ES-I3 (cell line): ENCODE results near the gene GPBP1L1.
"Not testable (repeated sequence)": the region's sequence is repeated elsewhere in the genome, so short reads cannot be mapped to it uniquely, and the experiment has no call there.

Experiments
- H3K36me3 ChIP-seq: 2 replicates; pipeline ENCODE4 v1.6.1; 2013; ENCODE audit warnings: mild to moderate bottlenecking, low read length, control low read depth, moderate library complexity; ENCODE audit not compliant: insufficient read depth
- H3K4me1 ChIP-seq: 2 replicates; pipeline ENCODE4 v1.6.1; 2013; ENCODE audit warnings: mild to moderate bottlenecking, control low read depth, low read length; ENCODE audit not compliant: insufficient read depth
- H3K9ac ChIP-seq: 2 replicates; pipeline ENCODE4 v1.6.1; 2013; ENCODE audit warnings: low read depth, mild to moderate bottlenecking, low read length, moderate library complexity
- H3K9me3 ChIP-seq: 2 replicates; pipeline ENCODE4 v1.6.1; 2013; ENCODE audit warnings: mild to moderate bottlenecking, low read length, moderate library complexity; ENCODE audit not compliant: control insufficient read depth, insufficient read depth

The GPBP1L1 gene

DNA sequence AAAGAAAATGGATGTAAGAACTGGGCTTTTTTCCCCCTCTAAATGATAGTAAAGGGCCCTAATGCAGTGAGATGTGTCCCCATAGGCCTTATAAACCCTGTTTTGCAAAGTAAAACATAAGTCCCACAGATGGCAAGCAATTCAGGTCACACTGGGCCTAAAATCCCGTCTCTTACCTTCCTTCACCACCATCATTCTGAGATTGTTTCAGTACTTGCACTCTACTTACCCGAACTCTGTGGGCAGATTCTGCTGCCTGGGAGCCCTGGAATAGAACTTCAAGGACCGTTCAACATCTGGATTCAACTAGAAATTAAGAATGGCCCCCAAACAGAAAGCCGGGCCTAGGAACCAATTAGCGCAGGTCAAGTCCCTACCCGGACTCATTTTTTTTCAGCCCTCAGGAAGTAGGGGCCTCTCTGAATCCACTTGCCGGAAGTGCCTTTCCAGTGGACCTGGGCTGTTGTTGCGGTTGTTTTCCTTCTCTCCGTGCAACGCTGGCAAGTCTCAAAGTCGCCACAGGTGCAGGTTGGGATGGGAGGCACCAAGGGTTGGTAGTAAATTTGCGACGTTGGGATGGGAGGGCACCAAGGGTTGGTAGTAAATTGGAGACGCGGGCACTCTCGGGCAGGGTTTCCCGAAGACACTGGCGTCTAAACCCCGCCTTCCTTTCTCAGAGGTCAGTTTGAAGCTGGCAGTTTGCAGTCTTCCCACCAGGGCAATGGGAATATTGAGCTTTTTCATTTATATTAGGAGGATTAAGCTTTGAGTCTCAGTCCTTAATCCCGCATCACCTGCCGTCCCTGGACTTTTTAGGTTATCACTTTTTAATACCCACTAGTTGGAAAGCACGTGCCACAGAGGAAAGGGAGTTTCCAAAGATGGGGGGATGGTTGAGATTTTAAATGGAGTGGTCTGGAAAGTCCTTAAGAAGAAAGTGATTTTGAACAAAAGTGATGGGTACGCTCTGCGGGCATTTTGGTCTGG lies 1.7 kb upstream of the GPBP1L1 start, which contains the start of gene TMEM69:
Gene TMEM69 (plus strand): TSS at position 428 of the 987 bp plus-strand sequence. CDS start 2,888 bp downstream, outside the sequence.
- peaks cover 4% of the 10 kb centered on the region; the same call in 1 of the 2 replicates for H3K4me1 ChIP-seq
- H3K9me3 ChIP-seq: no peaks in the 10 kb centered on the region
- H3K9ac ChIP-seq: peak within 1 kb of the TSS; percentile 98
- H3K36me3 ChIP-seq: peaks cover 3% of the 10 kb centered on the region; the same call in 1 of the 2 replicates

DNA sequence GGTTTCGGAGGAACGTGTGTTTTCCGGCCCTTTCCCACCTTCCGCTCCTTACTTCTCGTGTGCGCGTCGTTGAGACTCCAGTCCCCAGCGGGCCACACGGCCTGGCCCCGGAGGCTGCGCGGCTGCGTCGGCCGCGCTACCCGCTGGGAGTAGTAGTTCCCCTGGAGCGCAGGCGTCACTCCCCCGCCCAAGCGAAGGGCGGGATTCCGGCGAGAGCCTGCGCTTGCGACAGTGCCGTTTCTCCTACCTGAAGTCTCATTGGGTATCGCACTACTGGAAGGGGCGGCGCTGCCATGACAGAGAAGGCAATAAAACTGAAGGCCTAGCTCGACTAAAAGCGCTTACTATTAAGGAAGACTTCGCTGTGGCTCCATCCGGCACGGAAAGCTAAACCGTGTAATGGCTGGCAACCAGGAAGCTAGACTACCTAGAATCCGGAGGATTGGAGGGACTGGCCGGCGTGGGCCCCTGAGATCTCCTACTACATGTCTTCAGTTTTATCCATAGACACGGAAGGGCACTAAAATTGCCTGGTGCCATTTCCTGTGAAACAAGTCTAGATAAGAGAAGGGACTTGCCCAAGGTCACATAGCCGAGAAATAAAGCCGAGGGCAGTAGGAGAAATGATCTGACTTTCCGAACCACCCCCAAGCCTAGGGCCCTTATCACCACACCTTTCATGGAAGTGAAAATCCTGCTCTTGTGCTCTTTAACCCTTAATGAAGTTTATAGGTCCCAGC lies 851 bp upstream of the GPBP1L1 start:
- peaks cover 11% of the 10 kb centered on the region for H3K4me1 ChIP-seq
- no peaks in the 10 kb centered on the region for H3K36me3 ChIP-seq
- peak overlapping the region; percentile 98 for H3K9ac ChIP-seq
- no peaks in the 10 kb centered on the region for H3K9me3 ChIP-seq

DNA sequence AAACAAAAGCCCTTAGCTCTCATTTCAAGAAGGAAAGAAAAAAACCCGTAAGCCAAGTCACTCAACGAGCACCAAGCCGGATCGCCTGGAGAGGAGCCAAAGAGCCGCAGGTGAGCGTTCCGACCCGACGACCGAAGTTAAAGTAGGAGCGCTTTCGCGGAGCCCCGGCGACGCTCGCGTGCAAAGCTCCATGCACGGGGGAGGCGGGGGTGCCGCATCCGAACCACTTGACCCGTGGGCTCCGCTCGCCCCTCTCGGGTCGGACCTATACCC lies 382 bp downstream of the GPBP1L1 start:
- Histone ChIP-seq H3K9me3 (no peaks in the 10 kb centered on the region), H3K4me1 (peaks cover 22% of the 10 kb centered on the region), H3K36me3 (no peaks in the 10 kb centered on the region), H3K9ac (peak overlapping the region; percentile 97)

DNA sequence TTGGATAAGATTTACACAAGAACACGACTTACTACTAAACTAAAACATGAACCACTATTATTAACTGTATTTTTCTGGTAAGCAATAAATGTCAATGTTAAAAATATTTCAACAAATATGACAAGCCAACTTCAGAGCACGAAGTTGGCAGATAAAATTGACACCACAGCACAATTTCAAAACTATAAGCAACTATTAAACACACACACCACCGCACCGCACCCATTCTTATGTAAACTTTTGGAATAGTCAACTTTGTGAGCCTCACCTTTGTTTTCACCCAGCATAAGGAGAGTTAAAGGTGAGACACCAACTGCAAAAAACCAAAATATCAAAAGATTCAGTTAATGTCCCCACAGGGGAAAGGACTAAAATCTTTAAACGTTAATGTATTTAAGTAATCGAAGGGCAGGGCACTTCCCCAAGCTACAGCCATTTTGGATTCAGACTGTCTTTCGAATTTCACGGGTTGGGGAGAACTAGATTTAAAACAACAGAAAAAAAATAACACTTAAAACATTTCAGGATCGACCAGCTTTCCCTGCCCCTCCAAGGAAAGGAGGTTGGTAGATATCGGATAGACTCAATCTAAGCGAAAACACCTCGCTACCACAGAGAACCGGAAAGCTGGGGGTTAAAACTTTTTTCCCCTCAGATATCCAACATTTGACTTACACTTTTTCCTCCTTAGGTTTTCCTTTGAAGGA lies 872 bp downstream of the GPBP1L1 start:
- peaks cover 22% of the 10 kb centered on the region for H3K4me1 ChIP-seq
- H3K9ac ChIP-seq: peak overlapping the region; percentile 97
- no peaks in the 10 kb centered on the region for H3K9me3 ChIP-seq
- H3K36me3 ChIP-seq: no peaks in the 10 kb centered on the region

DNA sequence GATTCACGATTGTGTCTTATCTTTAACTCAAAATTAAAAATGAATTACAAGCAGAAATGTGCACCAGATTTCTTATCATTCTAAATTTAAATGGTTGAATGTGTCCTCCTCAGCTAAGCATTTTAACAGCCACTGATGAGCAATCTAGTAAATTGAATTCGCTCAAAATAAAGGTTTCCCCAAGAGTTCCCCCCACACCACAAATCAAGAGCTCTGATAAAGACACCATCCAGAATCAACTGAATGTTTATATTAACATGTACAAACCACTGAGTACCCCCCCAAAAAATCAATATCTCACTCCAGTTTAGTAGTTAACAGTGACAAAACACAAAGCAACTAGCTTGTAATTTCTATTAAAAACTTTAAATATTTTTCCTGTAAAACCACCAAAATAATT lies 1.9 kb downstream of the GPBP1L1 start:
- Histone ChIP-seq H3K9me3 (no peaks in the 10 kb centered on the region), H3K4me1 (peaks cover 24% of the 10 kb centered on the region), H3K36me3 (no peaks in the 10 kb centered on the region), H3K9ac (0 out of 2 replicates have a peak overlapping the region, but pooled peaks have one; percentile 97)

DNA sequence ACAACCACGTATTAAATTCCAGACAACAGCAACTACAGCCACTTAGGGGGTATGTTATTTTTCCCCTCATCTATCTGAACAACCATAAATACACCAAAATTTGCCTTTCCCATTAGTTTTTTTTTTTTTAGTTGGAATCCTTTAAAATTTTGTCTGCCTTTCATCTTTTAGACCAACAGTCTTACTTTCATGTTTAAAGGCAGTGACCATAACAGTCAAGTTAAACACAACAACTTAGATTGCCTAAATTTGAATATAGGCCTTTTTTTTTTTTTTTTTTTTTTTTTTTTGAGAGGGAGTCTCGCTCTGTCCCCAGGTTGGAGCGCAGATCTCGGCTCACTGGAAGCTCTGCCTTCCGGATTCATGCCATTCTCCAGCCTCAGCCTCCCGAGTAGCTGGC lies 3.4 kb downstream of the GPBP1L1 start:
- H3K9me3 ChIP-seq: no peaks in the 10 kb centered on the region
- peaks cover 29% of the 10 kb centered on the region for H3K4me1 ChIP-seq
- H3K36me3 ChIP-seq: no peaks in the 10 kb centered on the region
- no peak overlapping the region for H3K9ac ChIP-seq

DNA sequence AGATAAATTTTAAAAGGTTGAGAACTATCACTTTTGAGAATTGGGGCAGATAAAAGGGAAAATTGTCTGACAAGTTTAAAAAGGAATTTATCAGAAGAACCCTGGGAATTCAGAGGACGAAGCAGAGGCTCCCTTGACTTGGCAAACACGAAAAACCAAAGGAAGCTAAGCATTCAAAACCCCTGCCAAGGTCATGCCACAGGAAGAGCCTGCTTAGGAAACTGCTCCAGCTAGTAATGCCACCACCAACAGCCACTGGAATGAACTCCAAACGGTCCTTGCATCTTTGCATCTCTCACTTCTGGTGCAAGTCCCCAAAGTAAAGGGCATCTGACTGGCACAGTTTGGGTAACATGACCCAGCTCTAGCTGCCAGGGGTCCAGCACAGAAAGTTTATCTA lies 7.2 kb downstream of the GPBP1L1 start:
- Histone ChIP-seq H3K9ac (no peak overlapping the region), H3K9me3 (no peaks in the 10 kb centered on the region), H3K36me3 (no peaks in the 10 kb centered on the region), H3K4me1 (peaks cover 25% of the 10 kb centered on the region)

DNA sequence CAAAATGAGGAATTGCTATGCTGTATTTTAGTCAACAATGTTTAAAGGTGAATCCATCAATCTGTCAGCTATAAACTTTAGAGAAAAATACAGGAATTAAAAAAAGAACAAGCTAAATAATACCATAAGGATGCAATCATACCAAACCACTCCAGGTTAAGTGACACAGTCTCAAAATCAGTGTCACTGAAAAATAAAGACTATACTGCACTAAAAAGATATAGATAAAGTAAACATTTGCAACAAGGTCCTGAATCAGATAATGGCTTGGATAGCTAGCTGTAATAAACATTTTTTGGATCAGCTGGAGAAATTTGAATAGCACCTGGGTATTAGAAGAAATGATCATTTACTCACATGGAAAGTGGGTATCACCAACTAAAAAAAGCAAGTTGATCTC lies 7.8 kb downstream of the GPBP1L1 start:
- peaks cover 25% of the 10 kb centered on the region for H3K4me1 ChIP-seq
- no peaks in the 10 kb centered on the region for H3K36me3 ChIP-seq
- no peak overlapping the region for H3K9ac ChIP-seq
- H3K9me3 ChIP-seq: no peaks in the 10 kb centered on the region

DNA sequence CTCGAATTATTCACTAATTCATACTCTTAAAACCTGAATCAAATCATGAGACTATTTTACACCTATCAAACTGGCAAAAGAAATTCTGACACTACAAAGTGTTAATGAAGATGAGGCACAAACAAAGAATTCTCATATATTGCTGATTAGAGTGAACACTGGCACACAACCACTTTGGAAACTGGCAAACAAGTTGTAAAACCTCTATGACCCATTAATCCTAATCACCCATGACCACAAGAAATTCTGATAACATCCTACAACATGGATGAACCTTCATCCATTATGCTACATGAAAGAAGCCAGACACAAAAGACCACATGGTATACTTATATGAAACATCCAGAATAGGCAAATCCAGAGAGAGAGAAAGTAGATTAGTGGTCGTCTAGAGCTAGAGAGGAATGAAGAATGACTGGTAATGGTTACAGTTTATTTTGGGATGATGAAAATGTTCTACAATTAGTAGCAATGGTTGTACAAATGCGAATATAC lies 8.5 kb downstream of the GPBP1L1 start:
- H3K9ac ChIP-seq: no peak overlapping the region
- H3K36me3 ChIP-seq: no peaks in the 10 kb centered on the region
- H3K4me1 ChIP-seq: peaks cover 24% of the 10 kb centered on the region
- H3K9me3 ChIP-seq: no peaks in the 10 kb centered on the region

DNA sequence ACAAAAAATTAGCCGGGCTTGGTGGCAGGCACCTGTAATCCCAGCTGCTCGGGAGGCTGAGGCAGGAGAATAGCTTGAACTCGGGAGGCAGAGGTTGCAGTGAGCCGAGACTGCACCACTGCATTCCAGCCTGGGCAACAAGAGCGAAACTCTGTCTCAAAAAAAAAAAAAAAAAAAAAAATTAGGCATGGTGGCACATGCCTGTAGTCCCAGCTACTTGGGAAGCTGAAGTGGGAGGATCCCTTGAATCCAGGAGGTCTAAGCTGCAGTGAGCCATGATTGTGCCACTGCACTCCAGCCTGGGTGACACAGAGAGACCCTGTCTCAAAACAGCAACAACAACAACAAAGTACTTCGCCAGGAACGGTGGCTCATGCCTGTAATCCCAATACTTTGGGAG lies 9.8 kb downstream of the GPBP1L1 start:
- H3K9me3 ChIP-seq, H3K36me3 ChIP-seq, H3K9ac ChIP-seq: not testable (repeated sequence)
- peaks cover 14% of the 10 kb centered on the region for H3K4me1 ChIP-seq

DNA sequence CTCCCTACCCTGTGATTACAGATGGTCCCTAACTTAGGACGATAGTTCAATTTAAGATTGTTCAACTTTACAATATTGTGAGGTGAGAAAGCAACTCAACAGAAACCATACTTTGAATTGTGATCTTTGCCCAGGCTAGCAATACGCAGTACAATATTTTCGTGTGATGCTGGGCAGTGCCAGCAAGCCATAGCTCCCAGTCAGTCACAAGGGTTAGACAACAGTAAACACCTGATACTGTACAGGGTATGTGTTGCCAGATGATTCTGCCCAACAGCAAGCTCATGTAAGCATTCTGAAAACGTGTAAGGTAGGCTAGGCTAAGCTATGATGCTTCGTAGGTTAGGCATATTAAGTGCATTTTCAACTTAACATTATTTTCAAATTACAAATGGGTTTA lies 11.9 kb downstream of the GPBP1L1 start:
- Histone ChIP-seq H3K4me1 (peaks cover 5% of the 10 kb centered on the region; the same call in 1 of the 2 replicates), H3K9ac (no peak overlapping the region), H3K36me3 (no peaks in the 10 kb centered on the region), H3K9me3 (no peaks in the 10 kb centered on the region)

DNA sequence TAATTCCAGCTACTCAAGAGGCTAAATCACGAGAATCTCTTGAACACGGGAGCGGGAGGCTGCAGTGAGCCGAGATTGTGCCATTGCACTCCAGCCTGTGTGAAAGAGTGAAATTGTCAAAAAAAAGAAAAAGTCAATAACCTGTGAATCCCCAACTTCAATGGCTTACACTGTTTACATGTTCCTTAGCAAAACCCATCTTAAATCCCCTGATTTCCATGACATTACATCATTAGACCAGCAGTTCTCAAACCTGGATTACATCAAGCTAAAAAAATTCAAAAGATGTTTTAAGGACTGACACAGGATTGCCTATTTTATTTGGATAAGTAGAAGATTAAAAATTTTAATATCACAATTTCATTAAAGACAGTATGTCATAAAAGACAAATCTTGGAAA lies 12.4 kb downstream of the GPBP1L1 start:
- peaks cover under 1% of the 10 kb centered on the region; the same call in 1 of the 2 replicates for H3K4me1 ChIP-seq
- H3K9me3 ChIP-seq: no peaks in the 10 kb centered on the region
- H3K36me3 ChIP-seq: no peaks in the 10 kb centered on the region
- H3K9ac ChIP-seq: no peak overlapping the region

DNA sequence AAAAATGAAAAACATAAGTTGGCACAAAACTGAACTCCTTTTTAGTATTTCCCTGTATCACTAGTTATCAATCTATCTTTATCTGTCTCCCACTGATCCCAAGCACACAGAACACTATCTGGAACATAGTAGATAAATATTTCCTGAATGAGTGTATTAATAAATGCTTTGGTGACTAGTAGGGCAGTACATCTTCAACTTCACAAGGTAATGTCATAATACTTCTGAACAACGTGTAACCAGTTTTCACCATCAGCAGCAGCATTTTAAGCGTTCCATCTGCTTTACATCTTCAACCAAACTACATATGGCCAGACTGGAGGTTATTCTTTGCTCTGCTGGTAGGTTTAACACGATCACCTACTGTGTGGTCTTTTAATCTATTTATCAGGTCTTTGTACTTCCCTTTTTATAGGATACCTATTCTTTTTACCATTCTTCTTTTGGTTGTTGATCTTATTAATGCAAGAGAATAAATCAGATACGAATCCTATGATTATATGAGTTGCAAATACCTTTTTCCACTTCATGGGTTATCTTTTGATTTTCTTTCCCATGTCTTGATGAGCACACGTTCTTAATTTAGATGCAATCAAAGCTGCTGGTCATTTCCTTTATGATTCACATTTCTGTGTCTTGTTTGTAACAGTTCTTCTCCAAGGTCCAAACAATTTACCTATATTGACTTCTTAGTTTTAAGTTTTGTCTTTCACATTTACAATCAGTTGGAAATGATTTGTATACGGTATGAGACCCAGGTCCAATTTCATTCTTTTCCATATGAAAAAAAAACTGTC lies 16.3 kb downstream of the GPBP1L1 start:
- H3K9ac ChIP-seq: no peak overlapping the region
- no peaks in the 10 kb centered on the region for H3K36me3 ChIP-seq
- no peaks in the 10 kb centered on the region for H3K4me1 ChIP-seq
- no peaks in the 10 kb centered on the region for H3K9me3 ChIP-seq
